B cell (primary cell): ENCODE results near the gene MYMK. TPM values are rescaled to one million over a fixed set of nuclear protein-coding genes. Genes with fewer than 3 reads are reported as not detected.
A peak's percentile ranks its signal among the peaks of the same experiment; 100 is the strongest.

Experiments
- ATAC-seq: fragments of 200-7000 bp; cut with Tn5 transposase; one replicate; pipeline ENCODE4 v1.10.0; 2021; ENCODE audit warnings: low read depth, mild to moderate bottlenecking, moderate number of reproducible peaks, moderate library complexity
- CTCF ChIA-PET: fragments of 350-600 bp; sonication (Branson Sonifier 250); formaldehyde crosslinking; loops from one replicate; lab custom pipeline; 2021; ENCODE audit warnings: antibody characterized with exemption, inconsistent platforms; lab: Charles Lee
- POLR2A ChIA-PET: fragments of 350-600 bp; sonication (Branson Sonifier 250); formaldehyde crosslinking; loops from one replicate; lab custom pipeline; 2021; ENCODE audit warnings: antibody characterized with exemption; lab: Charles Lee
- DNase-seq: peaks from one replicate; pipeline ENCODE4 v3.0.0; 2013
- H2AFZ ChIP-seq: 2 replicates; pipeline ENCODE4 v1.6.1; 2012; ENCODE audit warnings: mild to moderate bottlenecking, low read depth, low read length; ENCODE audit not compliant: insufficient read depth, poor library complexity, severe bottlenecking
- H3K27ac ChIP-seq, 2 donors: 1 replicate in 1 of 2; 2 replicates in 1 of 2; pipeline ENCODE4 v1.5.1; 2012 to 2013; ENCODE audit warnings: low read length in 2 of 2, mild to moderate bottlenecking in 2 of 2, moderate library complexity in 1 of 2
- H3K27me3 ChIP-seq, 4 experiments: fragments of 200-600 bp in 1 of 4; sonication (generic) in 1 of 4; replicated peaks in 1 of 4; 1 replicate in 2 of 4; 2 replicates in 2 of 4; pipeline versions ENCODE4 v1.6.1 to v1.7.0; 2013 to 2016; ENCODE audit warnings: low read length in 3 of 4, mild to moderate bottlenecking in 2 of 4, mixed read lengths in 1 of 4, moderate library complexity in 1 of 4; ENCODE audit not compliant: insufficient read depth in 4 of 4, control insufficient read depth in 3 of 4; ENCODE audit errors: control extremely low read depth in 1 of 4
- H3K36me3 ChIP-seq, 2 experiments: replicated peaks in 1 of 2; 1 replicate in 1 of 2; 2 replicates in 1 of 2; pipeline versions ENCODE4 v1.6.1 to v1.7.1; 2013; ENCODE audit warnings: low read length in 1 of 2; ENCODE audit not compliant: insufficient read depth in 2 of 2, control insufficient read depth in 1 of 2; ENCODE audit errors: control extremely low read depth in 1 of 2, extremely low read depth in 1 of 2
- H3K4me1 ChIP-seq, 2 donors: fragments of 200-600 bp in 1 of 2; sonication (generic) in 1 of 2; 1 replicate in 1 of 2; 2 replicates in 1 of 2; pipeline versions ENCODE4 v1.5.1 to v1.6.1; 2013 to 2017; ENCODE audit warnings: low read length in 2 of 2; ENCODE audit not compliant: control insufficient read depth in 2 of 2, insufficient read depth in 2 of 2
- H3K4me2 ChIP-seq: replicated peaks from 2 replicates; pipeline ENCODE3; 2012; ENCODE audit warnings: mild to moderate bottlenecking, low read depth, low read length; ENCODE audit not compliant: poor library complexity, severe bottlenecking
- H3K4me3 ChIP-seq, 5 experiments: fragments of 200-600 bp in 1 of 5; sonication (generic) in 1 of 5; 1 replicate in 3 of 5; 2 replicates in 2 of 5; pipeline versions ENCODE4 v1.5.1 to v1.7.0; 2011 to 2016; ENCODE audit warnings: low read length in 4 of 5, mild to moderate bottlenecking in 4 of 5, low read depth in 2 of 5, control low read depth in 1 of 5, moderate library complexity in 1 of 5; ENCODE audit not compliant: insufficient read depth in 1 of 5; ENCODE audit errors: control extremely low read depth in 1 of 5, extremely low read depth in 1 of 5
- H3K79me2 ChIP-seq: fragments of 200-600 bp; sonication (generic); one replicate; pipeline ENCODE4 v1.6.0; 2016; ENCODE audit warnings: low read length; ENCODE audit not compliant: control insufficient read depth, insufficient read depth
- H3K9ac ChIP-seq: fragments of 200-600 bp; sonication (generic); 2 replicates; pipeline ENCODE4 v1.6.1; 2017; ENCODE audit warnings: mild to moderate bottlenecking, low read length, moderate library complexity
- H3K9me3 ChIP-seq, 3 donors: one replicate each; pipeline versions ENCODE4 v1.6.1 to v1.7.1; 2013; ENCODE audit warnings: low read length in 2 of 3; ENCODE audit not compliant: control insufficient read depth in 2 of 3, insufficient read depth in 1 of 3; ENCODE audit errors: control extremely low read depth in 1 of 3
- H4K20me1 ChIP-seq: 2 replicates; pipeline ENCODE4 v1.6.0; 2012; ENCODE audit warnings: mild to moderate bottlenecking, low read length; ENCODE audit not compliant: insufficient read depth, control insufficient read depth, poor library complexity, severe bottlenecking
- H3K27ac Mint-ChIP-seq: one replicate; pipeline ENCODE4 v1.8.0; 2021; ENCODE audit warnings: mixed read lengths
- H3K27me3 Mint-ChIP-seq: one replicate; pipeline ENCODE4 v1.8.0; 2021; ENCODE audit warnings: mixed read lengths
- H3K4me1 Mint-ChIP-seq: one replicate; pipeline ENCODE4 v1.8.0; 2021; ENCODE audit warnings: mixed read lengths
- H3K4me3 Mint-ChIP-seq: one replicate; pipeline ENCODE4 v1.8.0; 2021; ENCODE audit warnings: mixed read lengths
- H3K9me3 Mint-ChIP-seq: one replicate; pipeline ENCODE4 v1.8.0; 2022; ENCODE audit warnings: mixed read lengths; ENCODE audit not compliant: insufficient read depth
- EZH2 ChIP-seq: IDR thresholded peaks from 2 replicates; pipeline ENCODE4 v1.6.1; 2012; ENCODE audit warnings: borderline replicate concordance, low read depth, mild to moderate bottlenecking, moderate library complexity, low read length; ENCODE audit not compliant: insufficient read depth, poor library complexity, severe bottlenecking
- WGBS: methylation state at CpG from one replicate; pipeline ENCODE4 v1.1.5; 2013; ENCODE audit warnings: missing lambda C conversion rate; ENCODE audit not compliant: insufficient coverage; 5-methylcytosine and 5-hydroxymethylcytosine counted together
- intact Hi-C: fragments of 100-400 bp; cut with micrococcal nuclease; formaldehyde crosslinking; loops from one replicate; pipeline ENCODE4 v1.10.0; 2022
- polyA plus RNA-seq: library from polyadenylated mRNA; depleted of rRNA; stranded (reverse); fragments of >200 nt; gene quantifications from 2 replicates; pipeline ENCODE4 v1.2.3, GENCODE V29; 2012
- total RNA-seq, 2 donors: library from RNA; stranded (reverse); fragments of 120-200 nt in 1 of 2; gene quantifications; 1 replicate in 1 of 2; 2 replicates in 1 of 2; pipeline versions ENCODE4 v1.2.3 to v1.2.4, GENCODE V29; 2013 to 2022
- TF ChIP-seq, protein P1 (sequence below): fragments of 200-600 bp; IDR thresholded peaks from one replicate; pipeline ENCODE4 v1.8.0; 2022; ENCODE audit warnings: antibody characterized with exemption, mild to moderate bottlenecking

The MYMK gene
- total and polyA plus RNA-seq, 2 donors (not counting 1 experiment from before 2014, with no cell fraction given), result not detected

- Mint-ChIP-seq H3K4me1 (peaks cover 33% of the 10 kb centered on the region), H3K4me3 (peak overlapping the region; percentile 89), H3K27ac (peak overlapping the region; percentile 90), H3K27me3 (peaks cover 2% of the 10 kb centered on the region), H3K9me3 (no peaks in the 10 kb centered on the region)
- Histone ChIP-seq H3K4me1 (peaks cover 31 to 61% of the 10 kb centered on the region in 2 donors), H3K27ac (peak overlapping the region; percentile 61 to 78), H4K20me1 (peaks cover 47% of the 10 kb centered on the region), H3K4me2 (peak overlapping the region; percentile 94), H2AFZ (peak overlapping the region; percentile 85), H3K36me3 (peaks cover 0 to 43% of the 10 kb centered on the region in 2 experiments), H3K27me3 (no peaks in the 10 kb centered on the region), H3K9ac (peak overlapping the region; percentile 82), H3K79me2 (peaks cover 30% of the 10 kb centered on the region), H3K9me3 (no peaks in the 10 kb centered on the region), H3K4me3 (peak overlapping the region; percentile 22 to 83 (median 79))
- DNase-seq (peak; percentile 75), ATAC-seq (peak; percentile 48)
- intact Hi-C loops, result loop anchor here (2.0 to 10.0 kb wide), 3 partner anchors 71 to 363 kb away; partner anchors contain the start of genes MED22 and RPL7A
- 22% methylated on average over 17 of the region's 17 CpGs for WGBS
- no peak for TF ChIP-seq EZH2
- TF ChIP-seq, protein P1, sequence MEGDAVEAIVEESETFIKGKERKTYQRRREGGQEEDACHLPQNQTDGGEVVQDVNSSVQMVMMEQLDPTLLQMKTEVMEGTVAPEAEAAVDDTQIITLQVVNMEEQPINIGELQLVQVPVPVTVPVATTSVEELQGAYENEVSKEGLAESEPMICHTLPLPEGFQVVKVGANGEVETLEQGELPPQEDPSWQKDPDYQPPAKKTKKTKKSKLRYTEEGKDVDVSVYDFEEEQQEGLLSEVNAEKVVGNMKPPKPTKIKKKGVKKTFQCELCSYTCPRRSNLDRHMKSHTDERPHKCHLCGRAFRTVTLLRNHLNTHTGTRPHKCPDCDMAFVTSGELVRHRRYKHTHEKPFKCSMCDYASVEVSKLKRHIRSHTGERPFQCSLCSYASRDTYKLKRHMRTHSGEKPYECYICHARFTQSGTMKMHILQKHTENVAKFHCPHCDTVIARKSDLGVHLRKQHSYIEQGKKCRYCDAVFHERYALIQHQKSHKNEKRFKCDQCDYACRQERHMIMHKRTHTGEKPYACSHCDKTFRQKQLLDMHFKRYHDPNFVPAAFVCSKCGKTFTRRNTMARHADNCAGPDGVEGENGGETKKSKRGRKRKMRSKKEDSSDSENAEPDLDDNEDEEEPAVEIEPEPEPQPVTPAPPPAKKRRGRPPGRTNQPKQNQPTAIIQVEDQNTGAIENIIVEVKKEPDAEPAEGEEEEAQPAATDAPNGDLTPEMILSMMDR, result no peak
- ChIA-PET CTCF (interaction anchor here (0.7 to 2.8 kb wide), 6 partner anchors 8 to 334 kb away, joined by 3 to 7 read pairs (median 3); partner anchors contain the start of genes MED22 and RPL7A), POLR2A (interaction anchor here (0.7 to 2.6 kb wide), 7 partner anchors 18 to 1759 kb away, joined by 3 to 28 read pairs (median 3); partner anchors contain the start of genes CACFD1 and GTF3C5)
These were observed 46.5 kb downstream of the MYMK start for GRCh38 chr9:133477992-133478850.
